GM12878 (cell line): ENCODE measurements around the gene ZNF684. TPM values are rescaled to one million over a fixed set of nuclear protein-coding genes. Genes with fewer than 3 reads are reported as not detected.

ENCODE experiments used
- ATAC-seq: fragments of 200-7000 bp; cut with Tn5 transposase; 3 replicates; pipeline ENCODE4 v1.9.1; 2020; ENCODE audit warnings: mild to moderate bottlenecking, moderate library complexity
- BruUV-seq: library from RNA; stranded (reverse); fragments of 400-500 nt; replicated peaks from 2 replicates; lab custom pipeline; 2021; lab: Mats Ljungman, UMichigan
- CTCF ChIA-PET: fragments of 300-600 bp; sonication (Branson Sonifier 250); formaldehyde crosslinking; extraction: SDS; loops from one replicate; lab custom pipeline; 2021; ENCODE audit warnings: inconsistent platforms; lab: Yijun Ruan, JAX
- POLR2A ChIA-PET: fragments of 350-600 bp; formaldehyde crosslinking; extraction: SDS; loops from one replicate; lab custom pipeline; 2021; ENCODE audit warnings: inconsistent platforms; lab: Charles Lee
- RAD21 ChIA-PET: fragments of 300-600 bp; sonication (Branson Sonifier 250); formaldehyde crosslinking; loops from one replicate; lab custom pipeline; 2023; ENCODE audit warnings: antibody characterized with exemption; ENCODE audit not compliant: unreplicated experiment; lab: Charles Lee
- SMC1A ChIA-PET: fragments of 300-600 bp; sonication (Branson Sonifier 250); formaldehyde crosslinking; loops from one replicate; lab custom pipeline; 2023; ENCODE audit not compliant: unreplicated experiment, uncharacterized antibody; lab: Charles Lee
- DNase-seq: peaks from one replicate; pipeline ENCODE4 v3.0.0-alpha.2; 2011; ENCODE audit warnings: low read depth, low spot score
- FAIRE-seq: peaks from 3 replicates; lab custom pipeline; 2011; peaks lifted over from hg19 to GRCh38; lab: Jason Lieb, UNC
- H2AFZ ChIP-seq: 2 replicates; pipeline ENCODE4 v1.6.0; 2011; ENCODE audit warnings: low read depth, low read length, control low read depth; ENCODE audit not compliant: control insufficient read depth
- H3K27ac ChIP-seq: 2 replicates; pipeline ENCODE4 v1.5.1; 2011; ENCODE audit warnings: control low read depth; ENCODE audit not compliant: control insufficient read depth, insufficient read depth
- H3K27me3 ChIP-seq, 2 experiments: replicated peaks in 1 of 2; 2 replicates each; pipeline versions ENCODE4 v1.6.0 to v1.6.1; 2011; ENCODE audit warnings: low read length in 1 of 2; ENCODE audit not compliant: control insufficient read depth in 2 of 2, insufficient read depth in 2 of 2
- H3K36me3 ChIP-seq, 2 experiments: 2 replicates each; pipeline ENCODE4 v1.5.1; 2011; ENCODE audit warnings: low read length in 1 of 2; ENCODE audit not compliant: control insufficient read depth in 2 of 2, insufficient read depth in 2 of 2
- H3K4me1 ChIP-seq: 2 replicates; pipeline ENCODE4 v1.6.1; 2011; ENCODE audit warnings: mild to moderate bottlenecking, low read length, moderate library complexity, mixed read lengths; ENCODE audit not compliant: control insufficient read depth, insufficient read depth
- H3K4me2 ChIP-seq: 2 replicates; pipeline ENCODE4 v1.6.0; 2011; ENCODE audit warnings: control low read depth; ENCODE audit not compliant: control insufficient read depth, insufficient read depth
- H3K4me3 ChIP-seq: fragments of 200-600 bp; sonication (generic); 2 replicates; pipeline ENCODE4 v1.5.1; 2016
- H3K79me2 ChIP-seq: 2 replicates; pipeline ENCODE4 v1.6.0; 2011; ENCODE audit warnings: low read length; ENCODE audit not compliant: control insufficient read depth, insufficient read depth
- H3K9ac ChIP-seq: 2 replicates; pipeline ENCODE4 v1.8.0; 2011; ENCODE audit warnings: low read length, control low read depth, mixed read lengths; ENCODE audit not compliant: control insufficient read depth, insufficient read depth
- H3K9me3 ChIP-seq: replicated peaks from 3 replicates; pipeline ENCODE4 v1.5.1; 2011; ENCODE audit warnings: mild to moderate bottlenecking, low read length; ENCODE audit not compliant: control insufficient read depth, insufficient read depth
- H4K20me1 ChIP-seq: 2 replicates; pipeline ENCODE4 v1.6.0; 2011; ENCODE audit not compliant: control insufficient read depth, insufficient read depth
- DPF2 ChIP-seq: fragments of 450-650 bp; IDR thresholded peaks from 2 replicates; pipeline ENCODE4 v1.6.1; 2017; ENCODE audit warnings: mild to moderate bottlenecking
- JUND ChIP-seq: IDR thresholded peaks from 2 replicates; pipeline ENCODE4 v1.6.1; 2012; ENCODE audit warnings: low read depth, mild to moderate bottlenecking, low read length, improper control_type of control experiment, moderate library complexity
- RAD21 ChIP-seq: IDR thresholded peaks from 2 replicates; pipeline ENCODE4 v1.6.1; 2011; ENCODE audit warnings: mild to moderate bottlenecking, low read depth, low read length, moderate library complexity; ENCODE audit not compliant: insufficient read depth
- SIX5 ChIP-seq: IDR thresholded peaks from 2 replicates; pipeline ENCODE4 v1.6.1; 2011; ENCODE audit warnings: mild to moderate bottlenecking, low read depth, low read length, moderate library complexity; ENCODE audit not compliant: severe bottlenecking
- SKIL ChIP-seq: fragments of 450-650 bp; IDR thresholded peaks from 2 replicates; pipeline ENCODE4 v1.6.1; 2017; ENCODE audit warnings: mild to moderate bottlenecking, low read depth, inconsistent platforms; ENCODE audit not compliant: poor library complexity, severe bottlenecking
- SMAD5 ChIP-seq: IDR thresholded peaks from 2 replicates; pipeline ENCODE4 v1.6.1; 2016; ENCODE audit warnings: antibody characterized with exemption, low read depth
- ZBTB11 ChIP-seq: fragments of 450-650 bp; formaldehyde crosslinking; IDR thresholded peaks from 2 replicates; pipeline ENCODE4 v1.5.0; 2022; ENCODE audit warnings: mild to moderate bottlenecking, missing genetic modification characterization
- WGBS: methylation state at CpG from one replicate; pipeline ENCODE4 v1.1.6; 2016; ENCODE audit warnings: low lambda C conversion rate; ENCODE audit not compliant: insufficient replicate concordance, insufficient coverage; ENCODE audit errors: missing lambda C conversion rate; 5-methylcytosine and 5-hydroxymethylcytosine counted together
- in situ Hi-C: fragments of 300-500 bp; cut with MboI; formaldehyde crosslinking; loops from 9 replicates; pipeline ENCODE4 v1.14.3; 2018; ENCODE audit warnings: mixed read lengths
- intact Hi-C: fragments of 100-400 bp; cut with micrococcal nuclease; formaldehyde crosslinking; loops from one replicate; pipeline ENCODE4 v1.14.2; 2022; ENCODE audit not compliant: unreplicated experiment
- polyA plus RNA-seq, 11 experiments: library from polyadenylated mRNA; depleted of rRNA in 4 of 11; unstranded in 6 of 11; stranded (reverse) in 5 of 11; fragments of >200 nt; fragmentation: Nextera tagmentation in 4 of 11; fragmentation: Illumina TruSeq in 1 of 11; extraction: Ambion mirVana in 4 of 11; extraction: Trizol in 1 of 11; gene quantifications; 1 replicate in 1 of 11; 2 replicates in 10 of 11; pipeline versions ENCODE4 v1.2.1 to v1.2.3, GENCODE V29; 2011 to 2016; ENCODE audit warnings: inconsistent platforms in 2 of 11, missing spikeins in 2 of 11, low read depth in 1 of 11
- total RNA-seq, 4 experiments: library from RNA; depleted of rRNA in 3 of 4; stranded (reverse); fragments of >200 nt in 3 of 4; fragmentation: Illumina TruSeq in 1 of 4; extraction: Trizol in 1 of 4; gene quantifications; 2 replicates each; pipeline versions ENCODE4 v1.2.1 to v1.2.3, GENCODE V29; 2013 to 2021

ZNF684 gene
- total and polyA plus RNA-seq, 10 of the 15 experiments (the other 5 are each of a cell fraction or from before 2014, with no cell fraction given), result 3.8 to 6.8 (median 6.0) TPM

GRCh38 chr1:40593449-40594186, 62.2 kb downstream of the ZNF684 start:
- no peaks in the 10 kb centered on the region for H3K4me1 ChIP-seq
- SMC1A ChIA-PET, result interaction anchor here (0.9 to 1.3 kb wide), 2 partner anchors 61 to 181 kb away, joined by 3 read pairs; no protein-coding TSS in a partner anchor
- H3K27me3 ChIP-seq, result no peaks in the 10 kb centered on the region
- no peak for DNase-seq
- no peak for TF ChIP-seq RAD21
- no peak for TF ChIP-seq SIX5
- TF ChIP-seq SMAD5, result no peak
- TF ChIP-seq ZBTB11 (CRISPR knock-in tag), result no peak
- TF ChIP-seq JUND, result no peak
- TF ChIP-seq DPF2, result no peak
- no peak for TF ChIP-seq SKIL
- TF ChIP-seq, all 136 proteins: peak for 0
- Histone ChIP-seq H3K4me3 (no peak overlapping the region), H3K79me2 (no peaks in the 10 kb centered on the region), H3K9ac (no peak overlapping the region), H4K20me1 (no peaks in the 10 kb centered on the region), H3K27ac (no peak overlapping the region), H2AFZ (no peak overlapping the region), H3K4me2 (no peak overlapping the region), H3K9me3 (no peaks in the 10 kb centered on the region; the same call in 2 of the 3 replicates), H3K36me3 (no peaks in the 10 kb centered on the region)
- in situ Hi-C loops (no loop called here), intact Hi-C loops (no loop called here)
- no TSS peak for BruUV-seq
- CTCF ChIA-PET, result interaction anchor here (0.6 to 2.1 kb wide), 5 partner anchors 9 to 1215 kb away, joined by 3 to 7 read pairs (median 4); no protein-coding TSS in a partner anchor
- ATAC-seq (no peak), FAIRE-seq (no peak)
- POLR2A ChIA-PET, result no interaction called here
- RAD21 ChIA-PET, result interaction anchor here (0.9 kb wide), 1 partner anchor 359 kb away, joined by 3 read pairs; no protein-coding TSS in a partner anchor
- WGBS, result 43% methylated on average over 8 of the region's 8 CpGs
